Gastroesophageal sphincter (tissue), 4 donors: ENCODE results near the gene EHMT1. TPM values are rescaled to one million over a fixed set of nuclear protein-coding genes. Genes with fewer than 3 reads are reported as not detected.
"Not testable (repeated sequence)": the region's sequence is repeated elsewhere in the genome, so short reads cannot be mapped to it uniquely, and the experiment has no call there.

Experiments
- ATAC-seq: fragments of 150-250 bp; one replicate; pipeline ENCODE4 v1.9.1; 2016; ENCODE audit warnings: mild to moderate bottlenecking, moderate library complexity
- H3K27ac ChIP-seq, 4 donors: fragments of 200-600 bp; sonication (generic) in 3 of 4; 1 replicate in 3 of 4; 2 replicates in 1 of 4; pipeline ENCODE4 v1.5.1; 2016 to 2019
- H3K27me3 ChIP-seq: fragments of 200-600 bp; sonication (generic); one replicate; pipeline ENCODE4 v1.5.1; 2019
- H3K36me3 ChIP-seq, 2 donors: fragments of 200-600 bp; sonication (generic); one replicate each; pipeline ENCODE4 v1.5.1; 2019; ENCODE audit warnings: control low read depth in 1 of 2
- H3K4me1 ChIP-seq, 3 donors: fragments of 200-600 bp; sonication (generic); 1 replicate in 2 of 3; 2 replicates in 1 of 3; pipeline ENCODE4 v1.5.1; 2016 to 2019; ENCODE audit warnings: control low read depth in 2 of 3
- H3K4me3 ChIP-seq, 2 donors: fragments of 200-600 bp; sonication (generic); one replicate each; pipeline ENCODE4 v1.5.1; 2019; ENCODE audit warnings: mild to moderate bottlenecking in 1 of 2, moderate library complexity in 1 of 2
- H3K9me3 ChIP-seq, 3 donors: fragments of 200-600 bp; sonication (generic); one replicate each; pipeline ENCODE4 v1.5.1; 2017 to 2019; ENCODE audit warnings: control low read depth in 2 of 3
- EP300 ChIP-seq: sonication (generic); formaldehyde crosslinking; IDR thresholded peaks from one replicate; pipeline ENCODE4 v1.6.1; 2017; ENCODE audit warnings: antibody characterized with exemption, mild to moderate bottlenecking
- POLR2A ChIP-seq, 2 donors: fragments of 450-650 bp; IDR thresholded peaks; one replicate each; pipeline ENCODE4 v1.6.1; 2017; ENCODE audit warnings: antibody characterized with exemption in 2 of 2, mild to moderate bottlenecking in 2 of 2, moderate library complexity in 1 of 2
- POLR2AphosphoS5 ChIP-seq: sonication (generic); formaldehyde crosslinking; IDR thresholded peaks from one replicate; pipeline ENCODE4 v1.6.1; 2017; ENCODE audit warnings: antibody characterized with exemption
- WGBS, 2 donors: methylation state at CpG; one replicate each; pipeline ENCODE4 v1.1.5; 2018; ENCODE audit warnings: low coverage in 1 of 2; 5-methylcytosine and 5-hydroxymethylcytosine counted together
- total RNA-seq, 4 donors: library from RNA; depleted of rRNA; stranded (reverse); fragments of >200 nt; gene quantifications; one replicate each; pipeline ENCODE4 v1.1.0, GENCODE V29; 2016
- TF ChIP-seq, protein P1 (sequence below), 4 experiments: fragments of 200-600 bp in 2 of 4; fragments of 450-650 bp in 2 of 4; sonication (generic) in 1 of 4; IDR thresholded peaks; one replicate each; pipeline ENCODE4 v1.5.1; 2017 to 2019; ENCODE audit warnings: antibody characterized with exemption in 4 of 4, mild to moderate bottlenecking in 2 of 4, moderate library complexity in 2 of 4

The EHMT1 gene
- total RNA-seq, 4 donors from 2014 or later: 49.2 to 79.7 (median 64.7) TPM

DNA sequence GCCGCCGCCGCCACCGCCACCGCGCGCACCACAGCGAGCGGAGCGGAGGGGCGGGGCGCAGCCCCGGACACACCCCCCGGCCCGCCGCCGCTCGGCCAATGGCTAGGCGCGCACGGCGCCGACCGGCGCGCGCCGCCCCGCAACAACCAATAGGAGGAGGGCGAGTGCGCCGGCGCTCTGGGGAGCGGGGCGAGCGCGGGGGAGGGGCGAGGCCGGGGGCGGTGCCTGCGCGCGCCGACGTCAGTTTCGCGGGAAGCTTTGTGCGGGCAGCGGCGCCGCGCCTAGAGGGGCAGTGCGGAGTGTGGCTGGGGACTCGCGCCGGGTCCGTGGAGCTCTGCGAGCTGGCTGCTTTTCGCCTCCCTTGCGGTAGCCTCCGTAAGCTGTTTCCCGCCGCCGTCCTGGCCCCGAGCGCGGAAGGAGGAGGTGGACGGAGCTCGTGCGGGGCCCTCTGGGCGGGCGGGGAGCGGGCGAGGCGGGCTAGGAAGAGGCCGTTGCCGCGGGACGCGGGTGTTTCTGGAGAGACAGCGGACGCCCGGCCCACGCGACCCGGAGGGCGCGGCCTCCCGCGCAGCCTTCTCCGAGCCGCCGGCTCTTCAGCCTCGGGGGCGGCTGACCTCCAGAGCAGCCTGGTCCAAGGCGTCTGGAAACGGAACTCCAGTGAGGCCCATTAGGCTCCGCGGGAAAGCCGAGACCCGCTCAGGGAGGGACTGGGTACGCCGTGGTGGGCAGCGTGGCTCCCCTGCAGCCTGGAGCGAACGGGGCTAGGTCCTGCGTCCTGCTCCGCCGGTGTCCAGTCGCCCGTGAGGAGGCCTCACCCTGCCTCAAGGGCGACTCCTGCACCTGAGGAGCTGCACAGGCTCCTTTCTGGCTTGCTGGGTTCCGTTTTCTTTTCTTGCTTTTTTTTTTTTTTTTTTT lies 28.1 kb upstream of the EHMT1 start, which contains the start of gene ZMYND19:
Gene ZMYND19, minus strand, starts transcription at position 44 of the 915 bp plus-strand sequence. CDS start 249 bp downstream, outside the sequence.
- H3K36me3 ChIP-seq: peaks cover 0 to 29% of the 10 kb centered on the region in 2 donors
- no peaks in the 10 kb centered on the region for H3K9me3 ChIP-seq
- H3K27me3 ChIP-seq: no peaks in the 10 kb centered on the region
- peak within 1 kb of the TSS; percentile 68 to 79 for H3K4me3 ChIP-seq
- WGBS, 2 donors: 0 to 1% methylated on average over 12 to 20 of the region's 113 CpGs
- H3K27ac ChIP-seq: peak within 1 kb of the TSS in 3 of 4 donors; percentile 77 to 82 (median 82)
- ATAC-seq: peak; percentile 99
- H3K4me1 ChIP-seq: peaks cover 0 to 31% (median 6%) of the 10 kb centered on the region in 3 donors
- TF ChIP-seq POLR2AphosphoS5 (no peak), POLR2A (IDR thresholded peaks at IDR 0.05) (no peak), EP300 (no peak)
- TF ChIP-seq, protein P1, sequence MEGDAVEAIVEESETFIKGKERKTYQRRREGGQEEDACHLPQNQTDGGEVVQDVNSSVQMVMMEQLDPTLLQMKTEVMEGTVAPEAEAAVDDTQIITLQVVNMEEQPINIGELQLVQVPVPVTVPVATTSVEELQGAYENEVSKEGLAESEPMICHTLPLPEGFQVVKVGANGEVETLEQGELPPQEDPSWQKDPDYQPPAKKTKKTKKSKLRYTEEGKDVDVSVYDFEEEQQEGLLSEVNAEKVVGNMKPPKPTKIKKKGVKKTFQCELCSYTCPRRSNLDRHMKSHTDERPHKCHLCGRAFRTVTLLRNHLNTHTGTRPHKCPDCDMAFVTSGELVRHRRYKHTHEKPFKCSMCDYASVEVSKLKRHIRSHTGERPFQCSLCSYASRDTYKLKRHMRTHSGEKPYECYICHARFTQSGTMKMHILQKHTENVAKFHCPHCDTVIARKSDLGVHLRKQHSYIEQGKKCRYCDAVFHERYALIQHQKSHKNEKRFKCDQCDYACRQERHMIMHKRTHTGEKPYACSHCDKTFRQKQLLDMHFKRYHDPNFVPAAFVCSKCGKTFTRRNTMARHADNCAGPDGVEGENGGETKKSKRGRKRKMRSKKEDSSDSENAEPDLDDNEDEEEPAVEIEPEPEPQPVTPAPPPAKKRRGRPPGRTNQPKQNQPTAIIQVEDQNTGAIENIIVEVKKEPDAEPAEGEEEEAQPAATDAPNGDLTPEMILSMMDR (IDR thresholded peaks at IDR 0.05): peak in 1 of 4 experiments; percentile 7

- ATAC-seq: no peak
- H3K4me3 ChIP-seq: no peak overlapping the region
- peaks cover 0 to 9% of the 10 kb centered on the region in 2 donors for H3K36me3 ChIP-seq
- no peak overlapping the region for H3K27ac ChIP-seq
- H3K4me1 ChIP-seq: peaks cover 0 to 31% (median 6%) of the 10 kb centered on the region in 3 donors
- H3K9me3 ChIP-seq: no peaks in the 10 kb centered on the region
- H3K27me3 ChIP-seq: no peaks in the 10 kb centered on the region
- 63 to 72% methylated on average over 2 to 3 of the region's 7 CpGs for WGBS, 2 donors
- TF ChIP-seq POLR2AphosphoS5: no peak
- TF ChIP-seq EP300: no peak
- TF ChIP-seq, protein P1 (IDR thresholded peaks at IDR 0.05): no peak
- TF ChIP-seq POLR2A (IDR thresholded peaks at IDR 0.05): no peak
Measured at GRCh38 chr9:137592767-137593166, 26.0 kb upstream of the EHMT1 start.

- WGBS, 2 donors: 64 to 75% methylated on average over 8 to 12 of the region's 12 CpGs
- ATAC-seq: no peak
- Histone ChIP-seq H3K4me1 (peaks cover 0 to 27% (median 6%) of the 10 kb centered on the region in 3 donors), H3K27ac (no peak overlapping the region), H3K36me3 (peaks cover 0 to 5% of the 10 kb centered on the region in 2 donors), H3K9me3 (no peaks in the 10 kb centered on the region), H3K27me3 (no peaks in the 10 kb centered on the region), H3K4me3 (no peak overlapping the region)
- TF ChIP-seq, protein P1 (IDR thresholded peaks at IDR 0.05): no peak
- TF ChIP-seq POLR2AphosphoS5 (no peak), POLR2A (IDR thresholded peaks at IDR 0.05) (no peak), EP300 (no peak)
Measured at GRCh38 chr9:137593176-137593575, 25.6 kb upstream of the EHMT1 start.

- not testable (repeated sequence) for H3K27me3 ChIP-seq, ATAC-seq, H3K4me3 ChIP-seq, H3K36me3 ChIP-seq, H3K27ac ChIP-seq, H3K9me3 ChIP-seq, H3K4me1 ChIP-seq
- WGBS, 2 donors: 96 to 100% methylated on average over 2 of the region's 7 CpGs
Measured at GRCh38 chr9:137596577-137596976, 22.2 kb upstream of the EHMT1 start.

DNA sequence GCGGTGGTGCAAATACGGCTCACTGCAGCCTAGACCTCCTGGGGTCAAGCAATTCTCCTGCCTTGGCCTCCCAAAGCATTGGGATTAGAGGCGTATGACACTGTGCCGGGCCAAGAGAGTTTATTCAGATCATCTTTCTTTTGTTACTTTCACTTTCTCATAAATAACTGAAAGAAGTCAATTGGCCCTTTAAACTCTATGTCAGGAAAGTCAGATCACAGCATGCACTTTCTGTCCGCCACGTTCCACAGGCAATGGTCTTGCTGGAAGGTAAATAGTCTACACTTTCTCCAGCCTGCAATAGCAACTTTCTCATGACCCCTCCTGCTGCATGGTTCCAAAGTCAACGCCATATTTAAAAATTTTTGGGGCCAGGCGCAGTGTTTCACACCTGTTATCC lies 19.9 kb upstream of the EHMT1 start:
- Histone ChIP-seq H3K4me3 (no peak overlapping the region), H3K27me3 (no peaks in the 10 kb centered on the region), H3K36me3 (no peaks in the 10 kb centered on the region), H3K4me1 (peaks cover 0 to 4% (median 0%) of the 10 kb centered on the region in 3 donors), H3K27ac (no peak overlapping the region), H3K9me3 (no peaks in the 10 kb centered on the region)
- WGBS, 2 donors: 66 to 72% methylated on average over 6 of the region's 8 CpGs
- no peak for ATAC-seq
- TF ChIP-seq, protein P1 (IDR thresholded peaks at IDR 0.05): no peak
- TF ChIP-seq POLR2A (IDR thresholded peaks at IDR 0.05) (no peak), EP300 (no peak), POLR2AphosphoS5 (no peak)
